IPS DF 4.7 (cell line): ENCODE measurements around the gene ZNF83.
"Not testable (repeated sequence)": the region's sequence is repeated elsewhere in the genome, so short reads cannot be mapped to it uniquely, and the experiment has no call there.

Experiments
- DNase-seq: peaks from one replicate; pipeline ENCODE4 v3.0.0-alpha.2; 2013; ENCODE audit warnings: low spot score; ENCODE audit errors: extremely low read depth

The ZNF83 gene

GRCh38 chr19:52637718-52638585, at the start of gene ZNF83:
Gene ZNF83, minus strand, starts transcription at chr19:52638355.
- DNase-seq: peak; percentile 36

- no peak for DNase-seq
Measured at GRCh38 chr19:52687684-52688083, 49.5 kb upstream of the ZNF83 start.

- no peak for DNase-seq
Measured at GRCh38 chr19:52685811-52686210, 47.7 kb upstream of the ZNF83 start.

GRCh38 chr19:52681216-52681615, 43.1 kb upstream of the ZNF83 start:
- not testable (repeated sequence) for DNase-seq

GRCh38 chr19:52679598-52679997, 41.4 kb upstream of the ZNF83 start:
- no peak for DNase-seq

- DNase-seq: not testable (repeated sequence)
Measured at GRCh38 chr19:52675239-52675638, 37.1 kb upstream of the ZNF83 start.

- DNase-seq: no peak
Measured at GRCh38 chr19:52673014-52673413, 34.9 kb upstream of the ZNF83 start.

GRCh38 chr19:52670046-52670445, 31.9 kb upstream of the ZNF83 start:
- DNase-seq: no peak

GRCh38 chr19:52669586-52669985, 31.4 kb upstream of the ZNF83 start:
- no peak for DNase-seq

GRCh38 chr19:52667972-52668371, 29.8 kb upstream of the ZNF83 start:
- no peak for DNase-seq

- no peak for DNase-seq
Measured at GRCh38 chr19:52666506-52666905, 28.4 kb upstream of the ZNF83 start.

- no peak for DNase-seq
Measured at GRCh38 chr19:52665529-52665928, 27.4 kb upstream of the ZNF83 start.

GRCh38 chr19:52665027-52665426, 26.9 kb upstream of the ZNF83 start:
- DNase-seq: no peak

- no peak for DNase-seq
Measured at GRCh38 chr19:52664461-52664860, 26.3 kb upstream of the ZNF83 start.

GRCh38 chr19:52662631-52663030, 24.5 kb upstream of the ZNF83 start:
- no peak for DNase-seq

GRCh38 chr19:52660981-52661380, 22.8 kb upstream of the ZNF83 start:
- no peak for DNase-seq

- no peak for DNase-seq
Measured at GRCh38 chr19:52659013-52659412, 20.9 kb upstream of the ZNF83 start.

- DNase-seq: no peak
Measured at GRCh38 chr19:52658595-52658994, 20.4 kb upstream of the ZNF83 start.

- no peak for DNase-seq
Measured at GRCh38 chr19:52653161-52653560, 15.0 kb upstream of the ZNF83 start.

- DNase-seq: no peak
Measured at GRCh38 chr19:52651956-52652355, 13.8 kb upstream of the ZNF83 start.

GRCh38 chr19:52648336-52649016, 10.3 kb upstream of the ZNF83 start:
- no peak for DNase-seq

GRCh38 chr19:52646571-52647217, 8.5 kb upstream of the ZNF83 start:
- DNase-seq: no peak
